Effector CD4-positive, alpha-beta T cell (primary cell): ENCODE data around the gene FKBP3.
"Not testable (repeated sequence)": the region's sequence is repeated elsewhere in the genome, so short reads cannot be mapped to it uniquely, and the experiment has no call there.

Source experiments
- DNase-seq: peaks from one replicate; pipeline ENCODE4 v3.0.0-alpha.2; 2020
- total RNA-seq: gene quantifications from one replicate; lab custom pipeline; 2026; lab: John Stamatoyannopoulos, UW

FKBP3 gene
- total RNA-seq: 20.8 reads per million, percentile 47 among the genes with 10 or more reads in this experiment

DNA sequence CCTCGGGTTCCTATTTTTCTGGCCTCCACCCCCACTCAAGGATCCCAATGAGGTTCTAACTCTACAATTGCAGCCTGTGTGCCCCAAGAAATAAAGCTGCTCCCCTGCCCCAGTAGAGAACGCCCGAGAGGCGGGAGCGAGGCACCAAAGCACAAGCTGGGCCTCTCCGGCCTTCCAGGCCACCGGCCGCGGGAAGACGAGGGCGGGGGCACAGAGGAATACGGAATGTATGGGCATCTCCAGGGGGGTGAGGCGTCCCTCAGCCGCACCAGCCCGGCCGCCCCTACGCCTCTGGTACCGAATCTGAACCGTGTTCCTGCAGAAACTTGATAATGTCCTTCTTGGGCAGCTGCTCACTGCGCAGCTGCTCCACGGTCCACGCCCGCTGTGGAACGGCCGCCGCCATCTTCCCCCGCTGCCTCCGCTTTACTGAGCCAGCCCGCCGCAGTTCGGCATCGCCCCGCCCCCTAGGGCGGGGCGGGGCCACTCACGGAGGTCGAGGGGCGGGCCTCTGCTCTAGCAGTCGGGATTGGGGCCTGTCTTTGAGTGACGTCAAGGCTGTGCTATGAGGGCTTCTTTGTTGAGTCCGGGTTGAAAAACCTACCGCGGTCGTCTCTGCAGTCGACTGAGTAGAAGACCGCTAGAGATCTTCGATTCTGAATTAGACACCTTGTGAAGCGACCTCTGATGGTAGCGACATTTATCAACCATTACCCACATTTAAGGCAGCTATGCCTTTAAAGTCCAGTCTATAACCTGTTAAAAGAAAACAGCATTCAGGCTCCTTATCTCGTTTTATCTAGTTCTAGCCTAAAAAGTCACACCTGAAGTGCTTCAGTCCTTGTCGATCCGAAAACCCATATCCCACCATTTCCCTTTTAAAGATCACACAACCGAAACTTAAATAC is at the start of gene FKBP3:
FKBP3 (minus strand) TSS at position 431 of the 908 bp plus-strand sequence; CDS start at position 406, 25 bp downstream.
- peak; percentile 94 for DNase-seq

DNA sequence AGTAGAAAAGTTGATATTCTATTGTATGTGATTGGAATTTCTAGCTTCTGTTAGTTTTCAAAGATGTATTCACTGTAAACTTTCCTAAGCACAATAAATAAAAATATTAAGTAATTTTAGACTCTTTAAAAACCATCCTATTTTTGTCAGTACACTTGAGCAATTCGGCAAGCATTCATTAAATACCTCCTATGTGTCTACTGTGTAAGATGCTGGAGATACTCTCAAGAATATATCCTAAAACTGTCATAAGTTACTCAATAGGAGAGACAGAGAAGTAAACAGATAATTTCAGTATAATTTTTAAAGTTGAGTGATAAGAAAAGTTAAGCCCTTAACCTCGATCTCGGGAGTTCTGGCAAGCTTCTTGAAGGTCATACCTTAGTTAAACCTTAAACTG is 47.5 kb upstream of the FKBP3 start:
- no peak for DNase-seq

DNA sequence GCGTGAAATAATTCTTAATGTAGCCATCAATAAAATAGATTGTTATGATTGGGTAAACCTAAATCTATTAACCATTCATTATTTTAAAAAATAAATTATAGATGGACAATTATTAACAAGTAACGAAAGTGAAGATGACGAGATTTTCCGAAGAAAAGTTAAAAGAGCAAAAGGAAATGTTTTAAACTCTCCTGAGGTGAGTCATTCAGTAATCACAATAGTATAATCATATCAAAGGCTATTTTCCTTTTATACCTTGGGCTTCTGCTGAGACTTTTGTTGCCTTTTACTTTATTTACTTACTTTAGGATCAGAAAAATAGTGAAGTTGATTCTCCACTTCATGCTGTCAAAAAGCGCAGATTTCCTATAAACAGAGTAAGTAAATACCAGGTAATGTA is 47.0 kb upstream of the FKBP3 start:
- DNase-seq: no peak

DNA sequence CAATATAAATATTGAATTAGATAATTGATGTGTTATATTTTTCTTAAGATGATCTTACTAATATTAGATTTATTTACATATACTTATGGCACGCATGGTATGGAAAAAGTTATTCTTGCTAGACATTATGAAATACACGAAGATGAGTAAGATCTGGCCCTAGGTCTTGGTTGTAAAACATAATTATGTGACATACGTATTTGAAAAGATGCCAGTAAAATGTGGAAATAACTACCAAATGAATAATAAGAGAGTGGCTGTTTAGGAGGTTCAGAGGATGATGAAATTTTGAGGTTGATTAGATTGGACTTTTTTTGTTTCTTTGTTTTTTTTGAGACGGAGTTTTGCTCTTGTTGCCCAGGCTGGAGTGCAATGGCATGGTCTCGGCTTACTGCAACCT is 42.8 kb upstream of the FKBP3 start:
- DNase-seq: no peak

DNA sequence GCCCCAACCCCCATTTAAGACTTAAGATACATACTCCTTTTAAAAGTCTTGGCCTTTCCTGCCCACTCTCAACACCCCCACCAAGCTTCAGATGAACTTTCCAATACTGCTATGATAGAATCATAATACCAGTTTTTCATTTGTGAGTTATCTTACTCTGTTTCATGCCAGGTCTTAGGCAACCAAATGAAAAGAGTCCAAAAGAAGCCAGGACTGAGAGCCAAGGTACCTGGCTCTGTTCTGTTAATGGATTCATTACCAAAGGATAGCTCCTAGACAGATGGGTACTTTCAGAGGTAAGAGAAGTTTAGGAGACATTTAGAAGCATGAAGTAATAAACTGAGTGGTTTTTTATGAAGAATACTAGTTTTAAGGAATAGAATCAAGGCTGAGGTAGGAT is 35.6 kb upstream of the FKBP3 start:
- no peak for DNase-seq

DNA sequence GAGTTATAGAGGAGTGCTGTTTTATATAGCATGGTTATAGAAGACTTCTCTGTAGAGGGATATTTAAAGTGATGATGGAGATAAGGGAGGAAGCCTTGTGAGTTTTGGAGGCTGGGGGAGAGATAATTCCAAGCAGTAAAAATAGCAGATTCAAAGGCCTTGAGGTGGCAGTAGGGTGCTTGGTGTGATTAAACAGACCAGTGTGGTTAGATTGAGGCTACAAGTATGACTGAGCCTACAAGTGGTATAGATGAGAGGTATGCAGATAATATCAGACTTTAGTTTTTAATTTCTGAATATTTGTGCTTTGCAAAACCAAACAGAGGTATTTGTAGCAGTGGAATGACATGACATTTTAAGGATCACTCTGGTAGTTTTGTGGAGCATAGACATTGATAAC is 21.8 kb upstream of the FKBP3 start:
- DNase-seq: no peak

DNA sequence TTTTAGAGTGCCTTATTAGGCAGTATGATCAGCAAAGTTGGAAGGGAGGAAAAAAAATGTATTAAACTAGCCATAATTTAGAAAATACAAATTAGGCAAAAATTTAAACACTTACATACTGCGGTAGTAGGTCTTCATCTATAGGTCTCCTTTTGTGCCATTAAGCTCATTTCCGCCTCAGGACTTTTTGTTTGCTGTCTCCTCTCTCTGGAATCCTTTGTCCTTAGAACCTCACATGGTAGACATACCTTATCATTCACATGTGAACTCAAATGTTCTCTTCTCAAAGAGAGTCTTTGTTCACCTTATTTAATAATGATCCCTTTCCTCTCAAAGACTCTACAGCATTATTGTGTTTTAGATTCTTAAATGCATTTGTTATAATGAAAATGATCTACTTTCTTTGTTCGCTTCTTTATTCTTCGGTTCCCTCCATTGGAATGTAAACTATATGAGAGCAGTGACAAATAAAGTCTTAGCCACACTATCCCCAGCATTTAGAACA is 16.2 kb upstream of the FKBP3 start:
- no peak for DNase-seq

DNA sequence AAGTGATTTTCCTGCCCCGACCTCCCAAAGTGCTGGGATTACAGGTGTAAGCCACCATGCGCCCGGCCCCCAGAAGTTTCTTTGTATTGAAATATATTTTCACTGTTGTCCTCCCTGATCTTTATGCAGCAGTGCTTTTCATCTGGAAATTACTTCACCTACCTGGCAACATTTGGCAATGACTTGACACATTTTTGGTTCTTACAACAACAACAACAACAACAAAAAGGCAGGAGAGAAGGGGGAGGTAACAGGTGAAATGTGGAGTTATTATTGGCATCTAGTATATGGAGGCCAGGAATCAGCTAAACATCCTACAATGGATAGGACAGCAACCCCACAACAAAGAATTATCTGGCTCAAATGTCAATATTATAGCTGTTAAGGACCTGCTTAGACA is 15.3 kb upstream of the FKBP3 start:
- DNase-seq: no peak

DNA sequence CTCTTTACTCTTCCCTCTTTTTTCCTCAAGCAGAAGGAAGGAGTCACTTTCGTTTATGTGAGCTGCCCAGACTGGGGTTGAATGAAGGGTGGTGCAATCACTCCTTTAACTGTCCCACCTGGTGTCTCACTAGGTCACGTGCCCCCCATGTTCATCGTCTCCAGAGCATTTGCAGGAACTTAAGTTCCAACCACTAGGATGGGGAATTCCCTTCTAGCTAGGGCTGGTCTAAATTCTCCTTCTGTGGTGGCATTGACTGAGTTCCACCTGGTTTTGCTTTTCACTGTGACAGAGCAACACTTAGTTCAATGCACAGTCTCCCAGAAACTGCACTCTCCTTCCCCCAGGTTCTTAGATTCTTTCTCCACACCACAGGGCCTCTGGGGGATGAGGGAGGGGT is 10.9 kb upstream of the FKBP3 start:
- DNase-seq: no peak

DNA sequence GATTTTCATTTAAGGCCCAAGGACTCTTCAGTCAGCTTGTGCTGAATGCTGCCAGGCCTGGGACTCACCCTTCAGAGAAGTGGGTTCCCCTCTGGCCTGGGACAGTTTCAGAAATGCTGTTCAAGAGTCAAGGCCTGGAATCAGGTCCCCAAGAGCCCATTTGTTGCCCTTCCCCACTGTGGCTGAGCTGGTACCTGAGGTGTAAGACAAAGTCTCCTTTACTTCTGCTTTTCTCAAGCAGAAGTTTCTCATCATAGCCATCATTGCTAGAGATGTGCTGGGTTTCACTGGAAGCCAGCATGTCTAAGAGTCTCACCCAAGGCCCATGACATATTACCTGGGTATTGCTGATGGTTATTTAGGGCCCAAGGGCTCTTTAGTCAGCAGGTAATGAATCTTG is 10.4 kb upstream of the FKBP3 start:
- DNase-seq: no peak

DNA sequence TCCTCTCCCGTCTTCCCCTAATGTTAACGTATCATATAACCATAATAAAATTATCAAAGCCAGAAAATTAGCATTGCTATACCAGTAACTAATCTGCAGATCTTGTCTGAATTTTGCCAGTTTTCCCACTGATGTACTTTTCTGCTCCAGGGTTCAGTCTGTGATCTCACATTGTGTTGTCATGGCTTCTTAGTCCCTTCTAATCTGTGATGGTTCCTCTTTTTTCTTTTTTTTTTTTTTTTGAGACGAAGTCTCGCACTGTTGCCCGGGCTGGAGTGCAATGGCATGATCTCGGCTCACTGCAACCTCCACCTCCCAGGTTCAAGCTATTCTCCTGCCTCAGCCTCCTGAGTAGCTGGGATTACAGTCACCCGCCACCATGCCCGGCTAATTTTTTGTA is 7.8 kb upstream of the FKBP3 start:
- not testable (repeated sequence) for DNase-seq

DNA sequence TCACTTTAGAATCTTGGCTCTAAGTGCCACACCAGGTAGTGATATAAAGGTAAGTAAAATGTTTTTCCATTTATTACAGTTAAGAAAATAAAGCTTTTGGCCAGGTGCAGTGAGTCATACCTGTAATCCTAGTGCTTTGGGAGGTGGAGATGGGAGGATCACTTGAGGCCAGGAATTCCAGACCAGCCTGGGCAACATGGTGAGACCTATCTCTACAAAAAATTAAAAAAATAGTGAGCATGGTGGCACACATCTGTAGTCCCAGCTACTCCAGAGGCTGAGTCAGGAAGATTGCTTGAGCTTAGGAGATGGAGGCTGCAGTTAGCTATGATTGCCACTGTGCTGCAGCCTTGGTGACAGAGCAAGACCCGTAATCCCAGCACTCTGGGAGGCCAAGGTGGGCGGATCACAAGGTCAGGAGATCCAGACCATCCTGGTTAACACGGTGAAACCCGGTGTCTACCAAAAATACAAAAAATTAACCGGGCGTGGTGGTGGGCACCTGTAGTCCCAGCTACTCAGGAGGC is 6.4 kb upstream of the FKBP3 start:
- no peak for DNase-seq

DNA sequence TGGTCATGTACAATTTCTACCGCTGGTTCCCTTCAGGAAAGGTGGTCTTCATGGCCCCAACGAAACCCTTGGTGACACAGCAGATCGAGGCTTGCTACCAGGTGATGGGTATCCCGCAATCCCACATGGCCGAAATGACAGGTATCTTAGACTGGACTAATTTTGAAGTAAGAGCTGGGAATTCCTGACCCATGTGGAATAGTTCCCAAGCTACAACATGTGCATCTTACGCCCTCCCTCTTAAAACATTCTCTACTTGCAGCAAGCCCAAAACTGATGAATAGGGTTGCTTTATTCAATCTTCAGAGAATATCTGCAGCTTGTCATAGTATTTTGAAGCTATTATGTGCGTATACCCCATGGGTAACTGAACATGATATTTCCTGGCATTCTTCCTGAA is 2.1 kb upstream of the FKBP3 start:
- no peak for DNase-seq

DNA sequence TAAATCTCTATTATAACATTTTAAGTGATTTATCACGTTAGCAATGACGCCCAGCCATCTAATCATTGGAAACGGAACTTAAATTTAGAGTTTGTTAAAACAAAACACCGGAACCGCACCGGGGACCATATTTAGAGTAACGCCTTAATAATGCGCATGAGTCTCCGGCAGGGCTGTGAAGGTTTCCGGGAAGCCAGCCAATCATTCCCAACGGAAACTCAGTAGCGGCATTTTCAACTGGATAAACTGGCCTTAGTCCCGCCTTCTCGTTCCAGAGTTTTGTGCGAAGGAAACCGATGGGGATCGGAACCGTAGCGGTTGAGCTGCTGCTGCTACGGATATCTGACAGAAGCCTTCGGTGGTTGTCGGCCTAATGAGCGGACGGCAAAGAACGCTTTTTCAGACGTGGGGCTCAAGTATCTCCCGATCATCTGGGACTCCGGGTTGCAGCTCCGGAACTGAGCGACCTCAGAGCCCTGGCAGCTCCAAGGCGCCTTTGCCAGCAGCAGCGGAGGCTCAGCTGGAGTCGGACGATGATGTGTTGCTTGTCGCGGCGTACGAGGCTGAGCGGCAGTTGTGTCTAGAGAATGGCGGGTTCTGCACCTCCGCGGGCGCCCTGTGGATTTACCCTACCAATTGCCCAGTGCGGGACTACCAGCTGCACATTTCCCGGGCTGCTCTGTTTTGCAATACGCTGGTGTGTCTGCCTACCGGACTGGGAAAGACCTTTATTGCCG is 1.5 kb upstream of the FKBP3 start, which contains the start of gene FANCM:
FANCM (plus strand) TSS at position 272 of the 737 bp plus-strand sequence; CDS start at position 374, 102 bp downstream.
- peak; percentile 84 for DNase-seq

DNA sequence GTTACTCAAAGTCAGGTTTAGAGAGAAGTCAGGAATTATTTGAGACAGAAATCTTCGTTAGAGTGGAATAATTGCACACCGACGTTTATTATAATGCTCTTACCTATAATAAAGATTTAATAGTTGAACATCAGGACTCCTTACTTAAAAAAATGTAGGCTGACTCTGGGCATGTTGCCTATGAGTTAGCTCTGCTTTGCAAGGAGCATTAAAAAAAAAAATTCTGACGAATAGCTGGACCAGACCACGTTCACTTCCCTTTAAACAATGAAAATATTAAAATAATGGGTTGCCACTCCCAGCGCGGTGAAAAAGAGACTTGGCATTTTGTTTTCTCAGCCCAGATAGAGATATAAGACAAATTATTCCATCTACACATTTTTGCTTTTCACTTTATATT is 875 bp upstream of the FKBP3 start:
- no peak for DNase-seq

DNA sequence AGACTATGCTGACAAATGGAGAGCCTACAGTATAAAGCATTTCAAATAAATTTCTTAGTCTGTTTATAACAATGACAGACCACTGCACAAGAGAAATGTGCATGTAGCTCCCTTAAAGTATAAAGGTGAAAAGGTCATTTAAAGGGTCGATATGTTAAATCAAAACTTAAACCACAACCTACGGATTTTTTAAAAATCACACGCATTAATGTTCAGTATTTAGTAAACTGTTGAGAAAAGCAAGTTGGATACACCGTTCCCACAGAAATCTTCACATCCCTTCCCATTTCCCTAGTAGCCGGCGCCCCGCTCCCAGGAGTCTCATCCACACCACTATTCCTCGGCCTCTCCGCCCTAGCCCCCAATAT is 614 bp downstream of the FKBP3 start:
- no peak for DNase-seq

DNA sequence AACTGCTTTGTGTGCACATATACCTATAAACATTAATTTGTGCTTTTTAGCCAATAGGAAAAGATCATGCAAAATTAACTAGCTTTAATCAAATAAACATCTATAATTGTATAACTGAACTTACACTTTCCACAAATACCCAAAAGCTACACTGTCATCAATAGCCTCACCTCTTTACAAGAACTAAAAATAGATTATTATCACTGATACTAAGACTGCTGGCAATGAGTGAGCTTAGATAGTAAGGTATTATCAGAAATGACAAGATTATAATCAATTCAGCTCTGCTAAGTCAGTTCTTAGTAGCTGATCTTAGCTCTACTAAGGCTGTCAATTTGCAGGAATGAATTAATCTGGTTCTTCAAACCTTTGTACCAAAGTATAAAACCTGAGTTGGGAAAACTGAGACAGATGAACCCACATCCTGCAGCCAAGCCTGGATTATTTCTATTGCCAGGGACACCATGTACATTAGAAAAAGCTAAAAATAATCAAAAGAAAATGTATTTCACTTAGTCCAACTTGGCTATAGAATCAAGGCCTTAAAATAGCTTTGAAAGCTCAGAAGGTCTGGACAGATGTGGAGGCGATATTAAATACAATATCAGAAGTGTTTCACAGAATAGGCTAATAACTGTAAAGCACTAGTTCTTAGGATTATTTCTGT is 5.2 kb downstream of the FKBP3 start:
- no peak for DNase-seq

DNA sequence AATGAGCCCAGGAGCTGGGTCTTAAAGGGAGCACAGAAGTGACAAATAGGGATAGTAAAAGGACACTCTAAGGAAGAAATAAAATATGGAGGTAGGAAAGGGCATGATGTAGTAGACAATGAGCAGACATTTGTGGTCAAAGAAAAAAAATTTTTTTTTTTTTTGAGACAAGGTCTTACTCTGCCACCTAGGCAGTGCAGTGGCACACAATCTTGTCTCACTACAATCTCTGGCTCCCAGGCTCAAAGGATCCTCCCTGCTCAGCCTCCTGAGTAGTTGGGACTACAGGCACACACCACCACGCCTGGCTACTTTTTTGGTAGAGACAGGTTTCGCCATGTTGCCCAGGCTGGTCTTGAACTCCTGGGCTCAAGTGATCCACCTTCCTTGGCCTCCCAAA is 8.5 kb downstream of the FKBP3 start:
- DNase-seq: no peak

DNA sequence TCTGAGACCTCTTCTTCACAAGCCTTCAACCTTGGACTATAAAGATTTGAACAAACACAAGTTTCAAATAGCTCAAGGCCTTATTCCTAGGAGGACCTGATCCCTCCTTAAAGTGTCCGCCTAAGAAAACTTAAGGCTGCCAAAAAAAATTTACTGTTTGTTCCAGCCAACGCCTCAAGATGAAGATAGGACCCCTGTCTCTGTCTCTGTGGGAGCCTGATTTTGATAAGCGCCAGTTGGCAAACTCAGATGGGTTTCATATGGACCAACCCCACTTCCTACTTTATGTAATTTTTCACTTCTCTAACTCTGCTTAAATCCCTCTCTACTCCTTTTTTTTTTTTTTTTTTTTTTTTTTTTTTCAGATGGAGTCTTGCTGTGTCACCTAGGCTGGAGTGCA is 11.0 kb downstream of the FKBP3 start:
- DNase-seq: no peak

DNA sequence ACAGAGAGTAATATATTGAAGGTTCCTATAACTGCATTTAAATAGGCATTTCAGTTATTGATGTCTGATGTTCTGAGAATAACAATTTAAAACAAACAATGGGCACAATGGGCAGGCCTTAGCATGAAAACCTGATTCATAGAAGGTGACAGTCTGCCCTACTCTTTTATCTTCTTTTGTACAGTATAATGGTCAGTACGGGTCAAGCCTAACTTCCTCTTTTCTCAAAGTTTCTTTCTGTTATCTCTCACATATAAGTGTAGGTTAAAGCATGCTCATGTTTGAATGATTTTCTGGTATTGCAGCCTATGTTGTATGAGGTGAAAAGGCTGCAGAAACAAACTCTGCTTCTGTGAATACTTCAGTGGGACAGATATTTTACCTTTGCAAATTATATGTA is 14.2 kb downstream of the FKBP3 start:
- no peak for DNase-seq

DNA sequence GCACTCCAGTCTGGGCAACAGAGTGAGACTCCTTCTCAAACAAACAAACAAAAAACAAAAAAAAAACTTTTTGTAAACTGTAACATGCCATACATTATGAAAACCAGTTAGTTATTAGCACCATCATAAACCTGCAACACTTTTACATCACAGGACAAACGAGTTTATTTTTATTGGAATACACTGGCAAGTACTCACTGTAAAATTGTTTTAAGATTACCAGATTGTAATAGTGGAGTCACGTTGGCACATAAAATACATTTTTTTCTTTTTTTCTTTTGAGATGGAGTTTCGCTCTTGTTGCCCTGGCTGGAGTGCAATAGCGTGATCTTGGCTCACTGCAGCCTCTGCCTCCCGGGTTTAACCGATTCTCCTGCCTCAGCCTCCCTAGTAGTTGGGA is 15.7 kb downstream of the FKBP3 start:
- no peak for DNase-seq

DNA sequence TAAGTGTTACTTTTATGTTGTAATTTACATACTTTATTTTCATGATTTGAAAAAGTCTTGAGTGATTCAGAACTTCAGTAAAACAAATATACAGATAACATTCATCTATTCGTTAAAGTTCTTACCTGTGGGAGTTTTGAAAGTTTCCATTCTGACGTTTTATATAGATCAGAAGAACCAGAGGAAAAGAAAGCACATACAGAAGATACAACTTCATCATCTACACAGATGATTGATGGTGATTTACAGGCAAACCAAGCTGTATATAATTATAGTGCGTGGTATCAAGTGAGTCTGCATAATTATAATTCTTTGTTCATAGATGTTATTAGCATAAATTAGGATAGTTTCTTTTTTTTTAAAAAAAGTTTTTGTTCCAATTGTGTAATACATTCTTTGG is 20.0 kb downstream of the FKBP3 start:
- no peak for DNase-seq
